Uterus (tissue), 2 donors: ENCODE data around the gene KRT24.

Experiments used
- CTCF ChIP-seq, 4 experiments: fragments of 200-600 bp in 2 of 4; fragments of 450-650 bp in 2 of 4; sonication (generic) in 2 of 4; IDR thresholded peaks; one replicate each; pipeline ENCODE4 v1.5.1; 2016 to 2019; ENCODE audit warnings: antibody characterized with exemption in 4 of 4, mild to moderate bottlenecking in 2 of 4, moderate library complexity in 1 of 4
- POLR2A ChIP-seq, 2 donors: fragments of 450-650 bp; IDR thresholded peaks; one replicate each; pipeline ENCODE4 v1.6.1; 2016; ENCODE audit warnings: antibody characterized with exemption in 2 of 2, mild to moderate bottlenecking in 1 of 2, moderate library complexity in 1 of 2

DNA sequence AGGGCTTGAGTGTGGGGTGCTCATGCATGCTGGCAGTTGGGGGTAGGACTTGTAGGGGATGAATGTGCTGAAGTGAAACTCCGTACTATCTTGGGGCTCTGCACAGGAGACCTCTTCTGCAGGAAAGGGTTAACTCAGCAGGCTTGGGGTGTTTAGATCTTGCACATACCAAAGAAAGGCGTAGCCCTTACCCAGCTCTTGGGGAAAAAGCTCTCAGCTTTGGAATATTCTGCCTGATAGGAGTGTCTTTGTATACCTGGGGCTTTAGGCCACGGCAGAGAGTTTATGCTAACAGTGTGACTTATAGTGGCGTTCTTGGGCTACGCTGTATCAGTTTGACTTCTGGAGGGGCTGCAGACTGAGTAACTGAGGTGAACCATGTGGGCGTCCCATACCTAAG is 30.5 kb upstream of the KRT24 start:
- TF ChIP-seq CTCF (IDR thresholded peaks at IDR 0.05) (no peak), POLR2A (IDR thresholded peaks at IDR 0.05) (no peak)
